ENCODE results near the gene IQGAP1.
"Not testable (repeated sequence)": the region's sequence is repeated elsewhere in the genome, so short reads cannot be mapped to it uniquely, and the experiment has no call there.

The IQGAP1 gene

GRCh38 chr15:90409587-90409986 lies 21.5 kb downstream of the IQGAP1 start:
- peaks cover 61% of the 10 kb centered on the region for H3K4me1 ChIP-seq (ENCODE audit: control insufficient read depth, insufficient read depth, low read length, unreplicated experiment)

GRCh38 chr15:90410316-90410715 lies 22.3 kb downstream of the IQGAP1 start:
- not testable (repeated sequence) for H3K36me3 ChIP-seq (ENCODE audit: insufficient read depth, low read length); H3K4me3 ChIP-seq (ENCODE audit: low read depth, low read length); H3K27me3 ChIP-seq (ENCODE audit: insufficient read depth, low read length); H3K27ac ChIP-seq (ENCODE audit: low read depth, low read length); H2AFZ ChIP-seq (ENCODE audit: low read length, unreplicated experiment)
- peaks cover 64% of the 10 kb centered on the region for H3K4me1 ChIP-seq (ENCODE audit: control insufficient read depth, insufficient read depth, low read length, unreplicated experiment)
- H3K79me2 ChIP-seq (ENCODE audit: control insufficient read depth, insufficient read depth, low read length, unreplicated experiment): peaks cover 85% of the 10 kb centered on the region

More at GRCh38 chr15:90409587-90409986, 21.5 kb downstream of the IQGAP1 start:
- not testable (repeated sequence) for H3K27ac ChIP-seq (ENCODE audit: low read depth, low read length); H3K27me3 ChIP-seq (ENCODE audit: insufficient read depth, low read length); H3K36me3 ChIP-seq (ENCODE audit: insufficient read depth, low read length); H2AFZ ChIP-seq (ENCODE audit: low read length, unreplicated experiment); H3K4me3 ChIP-seq (ENCODE audit: low read depth, low read length)
- H3K79me2 ChIP-seq (ENCODE audit: control insufficient read depth, insufficient read depth, low read length, unreplicated experiment): peaks cover 87% of the 10 kb centered on the region

DNA sequence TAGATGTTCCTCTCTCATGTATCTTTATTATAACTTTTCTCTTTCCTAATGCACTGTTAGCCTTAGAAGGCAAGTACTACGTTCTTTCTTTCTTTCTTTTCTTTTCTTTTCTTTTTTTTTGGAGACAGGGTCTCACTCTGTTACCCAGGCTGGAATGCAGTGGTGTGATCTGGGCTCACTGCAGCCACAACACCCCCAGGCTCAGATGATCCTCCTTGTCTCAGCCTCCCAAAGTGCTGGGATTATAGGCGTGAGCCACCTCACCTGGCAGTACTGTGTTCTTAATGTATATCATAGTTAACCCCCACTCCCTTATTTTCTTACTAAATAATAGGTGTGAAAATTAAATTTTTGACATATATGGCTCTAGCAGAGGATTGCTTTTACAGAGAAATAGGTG lies 23.1 kb downstream of the IQGAP1 start:
- Histone ChIP-seq H2AFZ (ENCODE audit: low read length, unreplicated experiment) (no peak overlapping the region), H3K4me3 (ENCODE audit: low read depth, low read length) (no peak overlapping the region), H3K27me3 (ENCODE audit: insufficient read depth, low read length) (no peaks in the 10 kb centered on the region), H3K79me2 (ENCODE audit: control insufficient read depth, insufficient read depth, low read length, unreplicated experiment) (peaks cover 81% of the 10 kb centered on the region), H3K4me1 (ENCODE audit: control insufficient read depth, insufficient read depth, low read length, unreplicated experiment) (peaks cover 55% of the 10 kb centered on the region), H3K27ac (ENCODE audit: low read depth, low read length) (no peak overlapping the region), H3K36me3 (ENCODE audit: insufficient read depth, low read length) (peaks cover 6% of the 10 kb centered on the region; the same call in 1 of the 2 replicates)

DNA sequence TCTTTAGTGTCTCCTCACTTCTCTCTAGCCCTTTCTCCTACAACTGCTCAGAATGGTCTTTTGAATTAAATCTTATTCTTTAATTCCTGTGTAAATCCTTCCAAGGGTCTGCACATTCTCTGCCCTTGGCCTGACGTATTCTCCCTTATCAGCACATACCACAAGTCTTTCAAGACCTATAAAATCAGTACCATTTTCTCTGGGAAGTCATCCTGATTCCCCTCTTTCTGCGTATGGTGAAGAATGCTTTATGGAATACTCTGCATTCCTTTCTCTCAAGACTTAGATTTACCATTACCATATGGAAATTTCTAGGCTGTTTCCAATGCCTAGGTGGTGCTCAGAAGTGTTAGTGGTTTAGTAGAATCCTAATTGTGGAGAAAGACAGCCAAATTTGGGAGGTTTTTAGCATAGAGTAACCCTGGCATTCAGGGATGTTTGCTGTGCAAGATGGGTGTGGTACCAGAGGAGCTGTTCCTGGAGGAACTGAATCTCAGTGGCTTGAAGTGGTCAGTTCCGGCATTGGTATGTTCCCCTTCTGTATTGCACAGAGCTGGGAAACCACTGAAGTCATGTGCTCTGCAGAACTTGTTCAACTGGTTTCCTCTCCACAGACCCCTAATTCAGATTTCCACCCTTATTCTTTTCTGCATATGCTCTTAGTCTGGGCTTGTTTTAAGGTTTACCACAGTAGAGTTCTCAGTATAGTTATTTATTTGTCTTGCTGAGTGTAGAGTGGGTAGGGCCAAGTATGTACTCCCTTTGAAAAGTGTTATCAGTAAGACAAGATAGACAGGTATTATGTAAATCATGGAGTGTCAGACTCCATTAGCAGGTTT lies 24.5 kb downstream of the IQGAP1 start:
- Histone ChIP-seq H3K36me3 (ENCODE audit: insufficient read depth, low read length) (peaks cover 6% of the 10 kb centered on the region; the same call in 1 of the 2 replicates), H3K27ac (ENCODE audit: low read depth, low read length) (peak overlapping the region; percentile 87), H3K4me3 (ENCODE audit: low read depth, low read length) (no peak overlapping the region), H3K79me2 (ENCODE audit: control insufficient read depth, insufficient read depth, low read length, unreplicated experiment) (peaks cover 77% of the 10 kb centered on the region), H3K4me1 (ENCODE audit: control insufficient read depth, insufficient read depth, low read length, unreplicated experiment) (peaks cover 42% of the 10 kb centered on the region), H2AFZ (ENCODE audit: low read length, unreplicated experiment) (no peak overlapping the region), H3K27me3 (ENCODE audit: insufficient read depth, low read length) (no peaks in the 10 kb centered on the region)

- peak overlapping the region; percentile 87 for H3K27ac ChIP-seq (ENCODE audit: low read depth, low read length)
- peaks cover 2% of the 10 kb centered on the region; the same call in 1 of the 2 replicates for H3K36me3 ChIP-seq (ENCODE audit: insufficient read depth, low read length)
- no peaks in the 10 kb centered on the region for H3K27me3 ChIP-seq (ENCODE audit: insufficient read depth, low read length)
- H3K4me3 ChIP-seq (ENCODE audit: low read depth, low read length): peak overlapping the region; percentile 9; the same call in 1 of the 2 replicates
- peaks cover 77% of the 10 kb centered on the region for H3K79me2 ChIP-seq (ENCODE audit: control insufficient read depth, insufficient read depth, low read length, unreplicated experiment)
- H2AFZ ChIP-seq (ENCODE audit: low read length, unreplicated experiment): no peak overlapping the region
- peaks cover 37% of the 10 kb centered on the region for H3K4me1 ChIP-seq (ENCODE audit: control insufficient read depth, insufficient read depth, low read length, unreplicated experiment)
Measured at GRCh38 chr15:90413411-90414379, 25.7 kb downstream of the IQGAP1 start.

- H3K4me3 ChIP-seq (ENCODE audit: low read depth, low read length): peak overlapping the region; percentile 53
- H3K27me3 ChIP-seq (ENCODE audit: insufficient read depth, low read length): no peaks in the 10 kb centered on the region
- H3K27ac ChIP-seq (ENCODE audit: low read depth, low read length): peak overlapping the region; percentile 87
- no peaks in the 10 kb centered on the region; the same call in 1 of the 2 replicates for H3K36me3 ChIP-seq (ENCODE audit: insufficient read depth, low read length)
- H2AFZ ChIP-seq (ENCODE audit: low read length, unreplicated experiment): peak overlapping the region; percentile 44
- peaks cover 46% of the 10 kb centered on the region for H3K4me1 ChIP-seq (ENCODE audit: control insufficient read depth, insufficient read depth, low read length, unreplicated experiment)
- peaks cover 78% of the 10 kb centered on the region for H3K79me2 ChIP-seq (ENCODE audit: control insufficient read depth, insufficient read depth, low read length, unreplicated experiment)
Measured at GRCh38 chr15:90414408-90415028, 26.5 kb downstream of the IQGAP1 start.

- H2AFZ ChIP-seq (ENCODE audit: low read length, unreplicated experiment); H3K36me3 ChIP-seq (ENCODE audit: insufficient read depth, low read length); H3K27me3 ChIP-seq (ENCODE audit: insufficient read depth, low read length); H3K4me3 ChIP-seq (ENCODE audit: low read depth, low read length); H3K27ac ChIP-seq (ENCODE audit: low read depth, low read length): not testable (repeated sequence)
- peaks cover 88% of the 10 kb centered on the region for H3K79me2 ChIP-seq (ENCODE audit: control insufficient read depth, insufficient read depth, low read length, unreplicated experiment)
- peaks cover 61% of the 10 kb centered on the region for H3K4me1 ChIP-seq (ENCODE audit: control insufficient read depth, insufficient read depth, low read length, unreplicated experiment)
Measured at GRCh38 chr15:90416052-90416451, 28.0 kb downstream of the IQGAP1 start.

GRCh38 chr15:90418627-90419026 lies 30.6 kb downstream of the IQGAP1 start:
- H3K27ac ChIP-seq (ENCODE audit: low read depth, low read length): peak overlapping the region; percentile 90
- no peak overlapping the region for H3K4me3 ChIP-seq (ENCODE audit: low read depth, low read length)
- H3K36me3 ChIP-seq (ENCODE audit: insufficient read depth, low read length): no peaks in the 10 kb centered on the region
- H3K27me3 ChIP-seq (ENCODE audit: insufficient read depth, low read length): no peaks in the 10 kb centered on the region
- peaks cover 60% of the 10 kb centered on the region for H3K4me1 ChIP-seq (ENCODE audit: control insufficient read depth, insufficient read depth, low read length, unreplicated experiment)
- H3K79me2 ChIP-seq (ENCODE audit: control insufficient read depth, insufficient read depth, low read length, unreplicated experiment): peaks cover 87% of the 10 kb centered on the region
- no peak overlapping the region for H2AFZ ChIP-seq (ENCODE audit: low read length, unreplicated experiment)

- no peaks in the 10 kb centered on the region for H3K36me3 ChIP-seq (ENCODE audit: insufficient read depth, low read length)
- no peaks in the 10 kb centered on the region for H3K27me3 ChIP-seq (ENCODE audit: insufficient read depth, low read length)
- no peak overlapping the region for H2AFZ ChIP-seq (ENCODE audit: low read length, unreplicated experiment)
- H3K27ac ChIP-seq (ENCODE audit: low read depth, low read length): peak overlapping the region; percentile 90
- peaks cover 87% of the 10 kb centered on the region for H3K79me2 ChIP-seq (ENCODE audit: control insufficient read depth, insufficient read depth, low read length, unreplicated experiment)
- peak overlapping the region; percentile 60; the same call in 1 of the 2 replicates for H3K4me3 ChIP-seq (ENCODE audit: low read depth, low read length)
- peaks cover 57% of the 10 kb centered on the region for H3K4me1 ChIP-seq (ENCODE audit: control insufficient read depth, insufficient read depth, low read length, unreplicated experiment)
Measured at GRCh38 chr15:90419206-90419605, 31.2 kb downstream of the IQGAP1 start.

- Histone ChIP-seq H3K4me3 (ENCODE audit: low read depth, low read length) (peak overlapping the region; percentile 60), H2AFZ (ENCODE audit: low read length, unreplicated experiment) (peak overlapping the region; percentile 32), H3K27me3 (ENCODE audit: insufficient read depth, low read length) (no peaks in the 10 kb centered on the region), H3K27ac (ENCODE audit: low read depth, low read length) (peak overlapping the region; percentile 90), H3K79me2 (ENCODE audit: control insufficient read depth, insufficient read depth, low read length, unreplicated experiment) (peaks cover 88% of the 10 kb centered on the region), H3K4me1 (ENCODE audit: control insufficient read depth, insufficient read depth, low read length, unreplicated experiment) (peaks cover 51% of the 10 kb centered on the region), H3K36me3 (ENCODE audit: insufficient read depth, low read length) (no peaks in the 10 kb centered on the region)
Measured at GRCh38 chr15:90419738-90420406, 31.8 kb downstream of the IQGAP1 start.

Measured in ACC112 (cell line).